HG02588 (cell line): ENCODE data around the gene CD40.

ENCODE experiments used
- ATAC-seq: cut with Tn5 transposase; IDR thresholded peaks from one replicate; pipeline ENCODE4 v1.9.1; 2021; ENCODE audit warnings: mild to moderate bottlenecking, moderate library complexity; ENCODE audit not compliant: unreplicated experiment

Gene CD40

GRCh38 chr20:46117704-46118467 is at the start of gene CD40:
Gene CD40, plus strand, starts transcription at chr20:46118314. Its CDS starts 30 bp downstream, at chr20:46118344.
- peak; percentile 62 for ATAC-seq

- no peak for ATAC-seq
Observed at GRCh38 chr20:46070215-46070900, 47.8 kb upstream of the CD40 start.

- ATAC-seq: no peak
Observed at GRCh38 chr20:46071573-46071972, 46.5 kb upstream of the CD40 start.

GRCh38 chr20:46073024-46073423 is 45.1 kb upstream of the CD40 start:
- ATAC-seq: no peak

DNA sequence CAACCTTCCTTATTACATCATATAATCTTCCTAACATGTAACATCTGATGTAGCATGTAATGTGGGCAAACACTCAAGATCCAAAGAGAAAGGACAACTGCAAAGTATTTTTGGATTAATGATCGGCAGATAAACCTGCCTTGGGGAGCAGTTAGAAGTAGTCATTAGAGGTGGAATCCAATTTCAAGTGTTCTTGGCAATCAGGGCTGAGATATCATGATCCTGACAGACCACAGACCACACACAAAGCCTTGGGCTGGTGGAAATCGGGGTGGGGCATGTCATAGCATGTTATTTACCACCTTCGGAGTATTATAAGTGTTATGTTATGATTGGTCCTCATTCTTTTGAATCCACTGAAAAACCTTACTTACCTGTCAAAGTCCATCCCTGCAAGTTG is 44.7 kb upstream of the CD40 start:
- ATAC-seq: no peak

DNA sequence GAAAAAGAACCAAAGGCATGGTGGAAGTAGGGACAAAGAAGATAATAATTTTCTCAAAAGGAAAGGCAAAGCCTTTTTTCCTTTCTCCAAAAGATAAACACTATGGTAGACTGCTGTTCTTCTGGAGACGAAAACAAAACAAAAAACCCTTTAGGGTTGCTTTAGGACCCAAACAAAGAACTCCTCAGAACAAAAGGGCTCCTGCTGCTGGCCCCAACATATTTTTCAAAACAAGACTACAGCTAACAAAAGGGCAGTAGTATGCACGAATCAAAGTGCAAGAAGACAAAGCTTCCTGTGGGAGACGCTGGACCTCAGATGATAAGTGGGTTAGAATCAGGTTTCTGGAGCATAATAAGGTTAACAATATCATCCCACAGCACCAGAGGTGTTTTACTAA is 44.1 kb upstream of the CD40 start:
- no peak for ATAC-seq

DNA sequence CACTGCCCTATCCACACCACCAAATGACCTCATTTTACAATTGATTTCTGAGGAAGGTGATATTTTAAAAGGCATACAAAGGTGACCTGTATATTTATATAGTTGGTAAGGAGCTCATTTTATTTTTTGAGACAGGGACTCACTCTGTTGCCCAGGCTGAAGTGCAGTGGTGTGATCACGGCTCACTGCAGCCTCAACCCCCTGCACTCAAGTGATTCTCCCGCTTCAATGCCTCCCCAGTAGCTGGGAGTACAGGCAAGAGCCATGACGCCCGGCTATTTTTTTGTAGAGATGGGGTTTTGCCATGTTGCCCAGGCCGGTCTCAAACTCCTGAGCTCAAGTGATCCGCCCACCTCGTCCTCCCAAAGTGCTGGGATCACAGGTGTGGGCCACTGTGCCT is 41.3 kb upstream of the CD40 start:
- ATAC-seq: no peak

- ATAC-seq: no peak
Observed at GRCh38 chr20:46077642-46078305, 40.3 kb upstream of the CD40 start.

DNA sequence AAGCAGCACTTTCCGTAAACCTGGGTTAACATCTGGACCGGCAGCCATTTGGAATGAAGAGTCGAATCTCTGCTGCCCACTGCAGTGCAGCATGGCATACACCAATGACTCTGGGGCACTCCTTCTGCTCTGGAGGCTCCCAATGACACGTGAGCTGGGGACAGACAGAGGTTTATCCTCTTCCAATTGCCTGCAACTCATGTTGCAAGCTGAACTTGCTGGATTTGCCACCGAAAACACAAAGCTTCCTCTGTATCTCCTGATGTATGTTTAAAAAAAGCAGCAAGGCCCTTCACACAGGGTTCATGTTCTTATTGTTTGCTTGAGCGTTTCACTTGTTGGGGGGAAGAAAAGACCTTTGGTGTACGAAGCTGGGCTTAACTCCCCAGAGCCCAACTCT is 39.2 kb upstream of the CD40 start:
- ATAC-seq: no peak

GRCh38 chr20:46081074-46081473 is 37.0 kb upstream of the CD40 start:
- ATAC-seq: no peak

DNA sequence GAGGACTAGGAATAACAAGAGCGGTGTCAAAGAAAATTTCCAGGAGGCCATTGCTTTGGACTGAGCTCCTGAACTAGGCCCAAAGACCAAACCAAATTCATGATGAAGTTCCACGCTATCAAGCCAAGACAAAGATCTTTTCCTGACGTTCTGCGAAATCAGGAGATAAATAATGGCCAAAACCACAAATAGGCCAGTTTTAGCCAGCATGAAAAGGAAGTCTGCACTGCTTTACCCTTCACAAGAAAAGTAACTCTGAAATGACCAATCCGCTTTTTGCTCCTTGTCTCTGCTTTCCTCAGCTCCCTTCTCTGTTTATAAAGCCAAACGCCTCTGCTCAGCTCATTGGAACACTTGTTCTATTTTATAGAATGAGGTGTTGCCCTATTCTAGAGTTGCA is 35.0 kb upstream of the CD40 start:
- ATAC-seq: no peak

DNA sequence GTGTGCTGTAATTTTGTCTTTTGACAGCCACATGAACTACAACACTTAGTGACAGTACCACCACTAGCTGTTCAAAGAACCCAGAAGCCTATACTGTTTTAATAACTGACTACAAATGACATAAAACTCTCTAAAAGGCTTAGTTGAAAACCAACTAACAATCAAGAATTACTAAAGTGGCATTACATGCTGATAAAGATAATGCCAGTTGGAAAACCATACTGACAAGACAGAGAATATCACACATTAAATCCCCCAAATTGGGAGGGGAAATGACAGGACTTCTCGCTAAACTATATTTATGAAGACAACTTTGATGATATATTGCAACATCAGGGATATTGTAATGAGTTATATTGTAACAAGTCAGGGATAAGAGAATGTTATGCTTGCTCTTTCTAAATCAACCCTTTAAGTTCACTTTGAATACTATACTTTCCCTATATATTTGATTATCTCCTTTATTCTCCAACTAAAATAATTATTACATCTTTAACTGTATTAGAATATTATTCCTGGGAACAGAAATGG is 34.5 kb upstream of the CD40 start:
- ATAC-seq: no peak

GRCh38 chr20:46084805-46085178 is 33.3 kb upstream of the CD40 start:
- no peak for ATAC-seq

DNA sequence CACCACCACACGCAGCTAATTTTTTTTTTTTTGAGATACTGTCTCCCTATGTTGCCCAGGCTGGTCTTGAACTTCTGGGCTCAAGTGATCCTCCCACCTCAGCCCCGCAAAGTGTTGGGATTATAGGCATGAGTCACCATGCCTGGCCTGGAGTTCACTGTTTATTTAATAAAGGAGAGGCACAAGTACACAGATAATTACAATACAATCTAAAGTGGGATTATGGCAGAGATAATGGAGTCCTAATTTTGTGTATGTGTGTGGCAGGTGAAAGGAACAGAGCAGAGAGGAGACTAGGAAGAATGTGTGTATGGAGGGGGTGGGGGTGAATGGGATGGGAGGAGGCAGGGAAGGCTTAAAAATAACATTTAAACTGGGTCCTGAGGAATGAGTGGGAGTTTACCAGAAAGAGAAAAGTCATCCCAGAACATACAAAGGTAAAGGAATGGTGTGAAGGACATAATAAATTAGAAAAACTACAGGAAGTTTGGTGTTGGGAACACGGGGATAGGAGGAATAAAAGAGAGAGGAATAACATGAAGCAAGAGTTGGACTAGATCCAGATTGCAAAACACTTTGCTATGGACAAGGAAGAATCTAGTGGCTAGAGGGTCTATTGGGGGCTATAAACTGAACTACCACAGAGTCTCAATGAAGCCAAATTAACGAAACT is 32.8 kb upstream of the CD40 start:
- ATAC-seq: no peak

DNA sequence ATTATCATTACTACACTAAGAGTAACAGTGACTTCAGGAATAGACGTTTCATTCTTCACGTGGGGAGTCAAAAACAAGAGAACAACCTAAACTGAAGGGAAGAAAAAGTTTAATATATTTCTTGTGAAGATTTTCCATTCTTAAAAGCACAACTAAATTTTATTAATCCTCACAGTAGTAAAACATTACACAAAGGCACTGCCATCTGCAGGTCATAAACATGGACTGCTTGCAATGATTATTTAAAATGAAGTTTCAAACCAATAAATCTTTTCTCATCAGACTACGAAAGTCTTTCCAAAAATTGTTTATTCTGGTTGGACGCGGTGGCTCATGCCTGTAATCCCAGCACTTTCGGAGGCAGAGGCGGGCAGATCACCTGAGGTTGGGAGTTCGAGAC is 31.0 kb upstream of the CD40 start:
- no peak for ATAC-seq

GRCh38 chr20:46088409-46089166 is 29.5 kb upstream of the CD40 start:
- no peak for ATAC-seq

DNA sequence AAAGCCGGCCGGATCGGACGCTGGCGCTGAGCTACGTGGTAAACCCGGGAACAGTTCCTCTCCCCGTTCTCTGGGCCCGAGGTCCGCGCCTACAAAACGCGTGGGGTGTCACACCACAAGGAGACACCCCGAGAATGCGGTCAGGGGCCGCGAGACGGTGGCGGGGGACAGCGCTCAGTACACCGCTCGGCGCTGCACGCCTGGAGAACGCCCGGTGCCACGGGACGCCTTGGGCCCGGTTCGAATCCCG is 29.0 kb upstream of the CD40 start:
- ATAC-seq: peak; percentile 31

- ATAC-seq: peak; percentile 79
Observed at GRCh38 chr20:46089417-46090388, 28.4 kb upstream of the CD40 start, which contains the start of gene NCOA5. Gene NCOA5, minus strand, starts transcription at chr20:46089962. Its CDS starts 10,538 bp downstream, at chr20:46079424.
